ENCODE results near the gene ITPKB.

The ITPKB gene

DNA sequence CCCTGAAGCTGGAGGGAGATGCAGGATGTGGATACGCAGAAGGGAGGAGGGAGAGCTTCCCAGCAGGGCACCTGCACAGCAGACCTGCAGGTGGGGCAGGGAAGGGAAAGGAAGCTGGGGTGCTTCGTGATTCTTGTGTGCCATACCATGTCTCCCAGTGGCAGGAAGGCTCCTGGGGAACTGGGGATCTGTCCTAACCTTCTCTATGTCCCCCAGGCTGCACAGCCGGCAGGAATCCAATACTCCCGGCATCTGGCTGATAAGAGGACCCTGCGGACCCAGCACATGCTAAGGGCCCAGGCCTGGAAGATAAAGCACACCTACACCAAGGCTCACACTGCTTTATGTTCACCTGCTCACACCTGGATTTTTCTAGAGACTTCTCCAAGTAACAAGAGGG lies 79.4 kb downstream of the ITPKB start:
- H3K4me3 ChIP-seq (ENCODE audit: low read length): no peak overlapping the region
- H3K9me3 ChIP-seq (ENCODE audit: insufficient read depth, low read depth, low read length): no peaks in the 10 kb centered on the region
- peaks cover 60% of the 10 kb centered on the region for H3K4me1 ChIP-seq (ENCODE audit: insufficient read depth, low read length)
- H3K36me3 ChIP-seq (ENCODE audit: insufficient read depth, low read length): no peaks in the 10 kb centered on the region
- 93% methylated on average over 5 of the region's 5 CpGs for WGBS
- H3K27ac ChIP-seq (ENCODE audit: low read depth, low read length): no peak overlapping the region
- H3K27me3 ChIP-seq (ENCODE audit: insufficient read depth, low read length): no peaks in the 10 kb centered on the region
- no peak overlapping the region for H3K9ac ChIP-seq (ENCODE audit: low read depth, low read length)

DNA sequence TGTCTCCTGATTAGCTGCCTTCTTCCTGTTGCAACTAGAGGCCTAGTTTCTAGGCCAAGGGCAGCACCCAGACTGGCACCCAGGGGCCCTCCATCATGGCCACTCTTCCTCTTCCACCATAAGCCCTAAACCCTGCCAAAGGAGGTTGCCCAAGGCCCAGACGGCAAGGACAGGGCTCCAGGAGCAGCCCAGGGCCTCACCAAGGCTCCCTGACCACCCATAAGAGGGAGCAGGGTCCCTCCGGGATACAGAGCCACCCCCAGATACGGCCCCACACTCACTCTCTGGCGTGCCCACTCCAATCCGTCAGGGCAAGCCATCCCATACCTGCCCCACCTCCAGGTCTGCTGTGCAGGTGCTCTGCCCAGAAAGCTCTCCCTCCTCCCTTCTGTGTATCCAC lies 79.9 kb downstream of the ITPKB start:
- H3K4me1 ChIP-seq (ENCODE audit: insufficient read depth, low read length): peaks cover 65% of the 10 kb centered on the region
- no peaks in the 10 kb centered on the region for H3K36me3 ChIP-seq (ENCODE audit: insufficient read depth, low read length)
- H3K9me3 ChIP-seq (ENCODE audit: insufficient read depth, low read depth, low read length): no peaks in the 10 kb centered on the region
- H3K9ac ChIP-seq (ENCODE audit: low read depth, low read length): no peak overlapping the region
- 93% methylated on average over 5 of the region's 5 CpGs for WGBS
- no peaks in the 10 kb centered on the region for H3K27me3 ChIP-seq (ENCODE audit: insufficient read depth, low read length)
- H3K4me3 ChIP-seq (ENCODE audit: low read length): no peak overlapping the region
- no peak overlapping the region for H3K27ac ChIP-seq (ENCODE audit: low read depth, low read length)

DNA sequence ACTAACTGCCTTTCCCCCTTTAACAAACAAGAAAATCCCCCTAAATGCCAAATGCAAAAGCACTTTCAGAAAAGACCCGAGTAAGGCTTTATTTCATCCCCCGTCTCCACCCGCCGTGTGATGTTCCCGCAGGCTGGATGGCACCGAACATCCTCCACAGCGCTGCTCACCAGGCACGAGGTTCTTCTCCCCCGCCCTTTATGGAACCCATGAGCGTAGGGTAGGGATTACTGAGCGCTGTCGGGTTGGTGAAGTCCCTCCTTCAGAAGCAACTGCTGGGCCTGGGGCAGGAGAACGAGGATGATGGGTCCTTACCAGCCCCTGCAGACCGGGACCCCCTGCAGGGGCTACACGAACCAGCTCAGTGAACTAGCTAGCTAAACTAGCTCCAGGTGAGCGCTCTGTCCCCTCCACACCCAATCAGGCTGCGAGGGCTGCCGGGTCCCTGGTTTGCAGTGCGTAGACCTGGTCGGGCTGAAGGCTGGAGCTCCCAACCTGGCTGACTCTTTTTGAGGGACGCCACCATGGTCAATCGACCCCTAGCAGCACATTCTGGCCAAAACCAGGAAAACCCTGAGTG lies 80.4 kb downstream of the ITPKB start:
- Histone ChIP-seq H3K4me3 (ENCODE audit: low read length) (no peak overlapping the region), H3K27me3 (ENCODE audit: insufficient read depth, low read length) (no peaks in the 10 kb centered on the region), H3K4me1 (ENCODE audit: insufficient read depth, low read length) (peaks cover 69% of the 10 kb centered on the region), H3K36me3 (ENCODE audit: insufficient read depth, low read length) (no peaks in the 10 kb centered on the region), H3K27ac (ENCODE audit: low read depth, low read length) (no peak overlapping the region), H3K9me3 (ENCODE audit: insufficient read depth, low read depth, low read length) (no peaks in the 10 kb centered on the region), H3K9ac (ENCODE audit: low read depth, low read length) (no peak overlapping the region)
- WGBS: 91% methylated on average over 22 of the region's 22 CpGs

DNA sequence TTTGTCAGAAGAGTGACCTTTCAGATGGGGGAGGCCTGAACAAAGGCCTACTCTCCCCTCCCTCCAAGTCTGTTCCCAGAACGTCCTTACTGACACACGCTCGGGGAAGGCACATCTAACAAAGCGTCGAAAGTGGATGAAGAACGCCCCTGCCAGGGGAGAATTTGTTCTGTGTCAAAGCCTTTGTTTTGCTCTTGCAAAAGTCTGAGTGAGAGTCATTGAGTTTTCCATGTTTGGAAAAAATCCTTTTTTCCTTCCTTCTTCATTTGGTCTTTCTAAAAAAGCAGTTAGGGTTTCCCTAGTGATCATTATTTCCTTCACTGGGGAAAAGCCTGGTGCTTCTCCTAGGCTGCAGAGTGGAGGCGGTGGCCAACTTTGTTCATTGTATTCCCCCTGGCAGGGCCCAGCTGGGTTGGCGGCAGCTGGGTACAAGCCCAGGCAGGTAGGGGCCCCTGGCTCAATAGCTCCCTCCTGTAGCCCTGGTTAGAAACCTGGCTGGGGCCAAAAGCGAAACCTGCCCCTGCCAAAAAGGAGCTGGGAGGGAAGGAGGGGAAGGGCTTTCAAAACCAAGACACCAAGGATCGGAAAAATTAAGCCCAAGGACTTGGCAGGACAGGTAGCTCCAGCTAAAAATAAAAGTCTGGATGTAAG lies 81.1 kb downstream of the ITPKB start:
- no peaks in the 10 kb centered on the region for H3K9me3 ChIP-seq (ENCODE audit: insufficient read depth, low read depth, low read length)
- no peak overlapping the region for H3K4me3 ChIP-seq (ENCODE audit: low read length)
- H3K9ac ChIP-seq (ENCODE audit: low read depth, low read length): no peak overlapping the region
- no peaks in the 10 kb centered on the region for H3K36me3 ChIP-seq (ENCODE audit: insufficient read depth, low read length)
- WGBS: 81% methylated on average over 10 of the region's 10 CpGs
- H3K4me1 ChIP-seq (ENCODE audit: insufficient read depth, low read length): peaks cover 73% of the 10 kb centered on the region
- H3K27me3 ChIP-seq (ENCODE audit: insufficient read depth, low read length): no peaks in the 10 kb centered on the region
- no peak overlapping the region for H3K27ac ChIP-seq (ENCODE audit: low read depth, low read length)

DNA sequence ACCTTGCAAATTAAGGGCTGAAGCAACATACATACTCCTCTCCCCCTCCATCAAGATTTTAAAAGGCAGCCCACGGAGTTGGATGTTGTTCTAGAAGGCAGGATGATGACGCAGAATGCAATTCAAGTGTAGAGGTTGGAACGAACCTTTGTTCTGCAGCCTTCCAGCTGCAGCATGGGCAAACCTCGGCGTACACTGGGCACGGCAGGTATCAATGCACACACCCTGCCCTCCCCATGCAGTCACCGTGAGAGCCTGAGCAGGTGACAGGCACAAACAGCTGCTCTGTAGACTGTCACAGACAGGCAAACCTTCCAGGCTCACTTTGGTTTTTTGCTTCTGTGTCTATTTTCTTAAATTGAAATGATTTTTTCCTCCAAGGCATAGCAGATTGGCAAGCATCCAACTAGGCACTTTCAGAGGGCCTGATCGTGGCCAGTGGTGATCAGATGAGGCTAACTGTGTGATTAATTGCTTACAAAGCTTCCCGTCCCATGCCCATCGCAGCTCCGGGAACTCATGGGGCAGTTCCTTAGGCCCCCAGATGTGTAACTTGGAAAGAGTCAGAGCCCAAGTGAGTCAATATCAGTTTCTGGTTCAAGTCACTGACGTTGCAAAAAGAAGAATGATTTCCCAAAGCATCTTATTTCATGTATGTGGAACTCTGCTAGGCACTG lies 82.3 kb downstream of the ITPKB start:
- Histone ChIP-seq H3K4me3 (ENCODE audit: low read length) (no peak overlapping the region), H3K4me1 (ENCODE audit: insufficient read depth, low read length) (peaks cover 61% of the 10 kb centered on the region), H3K27ac (ENCODE audit: low read depth, low read length) (no peak overlapping the region), H3K9ac (ENCODE audit: low read depth, low read length) (no peak overlapping the region), H3K27me3 (ENCODE audit: insufficient read depth, low read length) (no peaks in the 10 kb centered on the region), H3K9me3 (ENCODE audit: insufficient read depth, low read depth, low read length) (no peaks in the 10 kb centered on the region), H3K36me3 (ENCODE audit: insufficient read depth, low read length) (no peaks in the 10 kb centered on the region)
- WGBS: 83% methylated on average over 12 of the region's 12 CpGs

DNA sequence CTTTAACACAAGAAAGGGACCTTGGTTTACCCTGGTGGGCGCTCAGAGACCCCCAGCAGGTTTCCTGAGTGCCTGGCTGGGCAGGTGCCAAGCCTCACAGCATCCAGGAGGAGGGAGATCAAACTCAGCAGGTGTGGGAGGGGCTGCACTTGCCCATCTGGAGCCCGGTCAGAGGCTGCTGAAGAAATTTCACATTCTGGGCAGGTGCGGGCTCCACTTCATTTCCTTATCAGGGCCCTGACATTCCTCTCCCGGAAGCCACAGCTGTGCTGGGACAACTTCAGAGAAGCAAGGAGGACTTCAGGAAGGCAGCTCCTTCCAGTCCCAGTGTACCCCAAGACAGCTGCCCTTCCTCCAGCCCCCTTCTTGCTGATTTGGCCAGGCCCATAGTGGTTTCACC lies 82.9 kb downstream of the ITPKB start:
- H3K36me3 ChIP-seq (ENCODE audit: insufficient read depth, low read length): no peaks in the 10 kb centered on the region
- no peak overlapping the region for H3K9ac ChIP-seq (ENCODE audit: low read depth, low read length)
- peak overlapping the region; percentile 57; the same call in 1 of the 2 replicates for H3K27ac ChIP-seq (ENCODE audit: low read depth, low read length)
- no peaks in the 10 kb centered on the region for H3K9me3 ChIP-seq (ENCODE audit: insufficient read depth, low read depth, low read length)
- peaks cover 58% of the 10 kb centered on the region for H3K4me1 ChIP-seq (ENCODE audit: insufficient read depth, low read length)
- H3K27me3 ChIP-seq (ENCODE audit: insufficient read depth, low read length): no peaks in the 10 kb centered on the region
- H3K4me3 ChIP-seq (ENCODE audit: low read length): no peak overlapping the region
- 56% methylated on average over 4 of the region's 4 CpGs for WGBS

DNA sequence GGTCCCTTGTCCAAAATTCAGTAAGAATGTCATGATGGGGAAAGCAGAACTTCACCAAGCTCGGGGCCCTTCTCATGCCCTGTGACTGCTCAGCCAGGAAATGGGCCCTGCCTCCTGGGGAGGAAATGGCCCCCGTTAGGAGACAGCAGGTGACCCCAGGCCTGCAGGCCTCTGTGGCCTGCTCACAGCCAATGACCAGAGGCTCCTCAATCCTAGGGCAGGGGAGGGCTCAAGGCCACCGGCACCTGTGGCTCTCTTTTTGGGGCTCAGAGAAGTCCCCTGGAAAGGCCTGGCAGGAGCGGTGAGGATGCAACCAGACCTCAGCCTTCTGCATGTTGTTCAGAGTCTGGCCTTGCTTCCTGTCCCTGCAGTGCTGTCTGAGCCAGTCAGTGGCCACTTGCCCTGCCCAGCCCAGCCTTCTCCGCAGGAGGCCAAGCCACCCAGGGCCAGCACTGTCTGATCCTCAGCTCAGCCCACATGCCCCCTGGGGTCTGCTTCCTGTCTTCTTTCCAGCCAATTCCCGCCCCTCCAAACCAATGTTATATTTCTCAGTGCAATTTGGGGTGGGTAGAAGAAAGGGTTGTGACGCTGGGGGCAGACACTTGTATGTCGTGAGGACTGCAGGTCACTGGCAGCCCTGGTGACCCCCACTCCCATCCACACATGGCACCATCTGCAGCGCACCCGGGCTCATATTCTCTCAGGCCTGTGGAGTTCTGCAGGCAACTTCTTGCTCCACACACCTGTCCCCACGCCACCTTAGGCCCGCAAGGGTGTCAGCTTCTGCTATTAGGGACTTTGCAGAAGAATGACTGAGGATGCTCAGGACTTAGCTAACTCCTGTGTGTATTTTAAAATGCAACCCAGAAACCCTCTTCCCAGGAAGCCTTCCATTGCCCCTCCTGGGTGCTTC lies 83.6 kb downstream of the ITPKB start:
- 61% methylated on average over 10 of the region's 12 CpGs for WGBS
- no peaks in the 10 kb centered on the region for H3K9me3 ChIP-seq (ENCODE audit: insufficient read depth, low read depth, low read length)
- no peak overlapping the region for H3K4me3 ChIP-seq (ENCODE audit: low read length)
- peak overlapping the region; percentile 58; the same call in 1 of the 2 replicates for H3K27ac ChIP-seq (ENCODE audit: low read depth, low read length)
- no peaks in the 10 kb centered on the region for H3K36me3 ChIP-seq (ENCODE audit: insufficient read depth, low read length)
- H3K4me1 ChIP-seq (ENCODE audit: insufficient read depth, low read length): peaks cover 54% of the 10 kb centered on the region
- no peak overlapping the region for H3K9ac ChIP-seq (ENCODE audit: low read depth, low read length)
- H3K27me3 ChIP-seq (ENCODE audit: insufficient read depth, low read length): no peaks in the 10 kb centered on the region

DNA sequence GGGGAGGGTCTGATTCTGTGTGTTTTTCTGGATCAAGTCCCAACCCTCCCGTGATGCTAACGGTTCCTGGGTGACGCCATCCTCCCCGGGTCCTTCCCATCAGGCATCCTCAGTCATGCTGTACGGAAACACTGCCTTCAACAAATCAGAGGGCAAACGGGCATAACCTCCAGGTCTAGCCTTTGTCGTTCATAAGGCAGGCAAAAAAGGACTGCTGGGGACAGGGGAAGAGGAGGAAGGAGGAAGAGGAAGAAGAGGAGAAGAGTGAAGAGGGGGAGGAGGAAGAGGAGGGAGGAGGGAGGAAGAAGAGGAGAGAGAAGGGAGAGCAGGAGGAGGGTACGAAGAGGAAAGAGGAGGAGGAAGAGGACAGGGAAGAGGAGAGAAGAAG lies 84.4 kb downstream of the ITPKB start:
- Histone ChIP-seq H3K4me1 (ENCODE audit: insufficient read depth, low read length) (peaks cover 58% of the 10 kb centered on the region), H3K4me3 (ENCODE audit: low read length) (no peak overlapping the region), H3K27me3 (ENCODE audit: insufficient read depth, low read length) (no peaks in the 10 kb centered on the region), H3K9me3 (ENCODE audit: insufficient read depth, low read depth, low read length) (no peaks in the 10 kb centered on the region), H3K9ac (ENCODE audit: low read depth, low read length) (peak overlapping the region; percentile 58; the same call in 1 of the 2 replicates), H3K27ac (ENCODE audit: low read depth, low read length) (peak overlapping the region; percentile 97), H3K36me3 (ENCODE audit: insufficient read depth, low read length) (no peaks in the 10 kb centered on the region)
- 81% methylated on average over 8 of the region's 8 CpGs for WGBS

DNA sequence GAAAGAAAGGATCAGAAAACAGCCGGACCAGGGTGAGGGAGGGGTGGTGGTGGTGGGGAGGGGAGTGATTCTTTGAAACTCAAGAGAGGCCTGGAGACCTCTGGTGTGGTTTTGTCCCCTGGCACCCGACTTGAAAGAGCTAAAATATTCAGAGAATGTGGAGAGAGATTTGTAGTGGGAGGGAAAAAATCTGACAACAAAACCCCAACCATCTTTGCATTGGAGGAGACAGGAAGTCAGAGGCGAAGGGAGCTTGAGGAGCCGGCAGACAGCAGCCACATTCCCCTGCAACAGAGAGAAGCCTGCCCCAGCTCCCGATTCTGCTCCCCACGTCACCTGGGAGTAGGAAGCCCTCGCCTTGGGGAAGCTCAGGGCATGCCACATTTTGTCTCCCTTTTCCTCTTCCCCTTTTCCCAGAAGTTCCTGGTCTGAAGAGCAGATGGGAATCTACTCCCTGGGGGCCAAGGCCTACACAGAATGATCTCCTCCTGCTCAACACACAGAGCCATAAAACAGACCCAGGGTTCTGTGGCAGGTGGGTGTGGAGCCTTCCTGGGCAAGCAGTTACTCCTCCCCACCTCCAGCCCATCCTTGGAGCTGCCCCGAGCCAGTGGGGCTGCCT lies 84.9 kb downstream of the ITPKB start:
- no peak overlapping the region for H3K4me3 ChIP-seq (ENCODE audit: low read length)
- peaks cover 58% of the 10 kb centered on the region for H3K4me1 ChIP-seq (ENCODE audit: insufficient read depth, low read length)
- H3K9ac ChIP-seq (ENCODE audit: low read depth, low read length): peak overlapping the region; percentile 58; the same call in 1 of the 2 replicates
- no peaks in the 10 kb centered on the region for H3K36me3 ChIP-seq (ENCODE audit: insufficient read depth, low read length)
- H3K27ac ChIP-seq (ENCODE audit: low read depth, low read length): peak overlapping the region; percentile 97
- no peaks in the 10 kb centered on the region for H3K9me3 ChIP-seq (ENCODE audit: insufficient read depth, low read depth, low read length)
- 29% methylated on average over 8 of the region's 8 CpGs for WGBS
- no peaks in the 10 kb centered on the region for H3K27me3 ChIP-seq (ENCODE audit: insufficient read depth, low read length)

DNA sequence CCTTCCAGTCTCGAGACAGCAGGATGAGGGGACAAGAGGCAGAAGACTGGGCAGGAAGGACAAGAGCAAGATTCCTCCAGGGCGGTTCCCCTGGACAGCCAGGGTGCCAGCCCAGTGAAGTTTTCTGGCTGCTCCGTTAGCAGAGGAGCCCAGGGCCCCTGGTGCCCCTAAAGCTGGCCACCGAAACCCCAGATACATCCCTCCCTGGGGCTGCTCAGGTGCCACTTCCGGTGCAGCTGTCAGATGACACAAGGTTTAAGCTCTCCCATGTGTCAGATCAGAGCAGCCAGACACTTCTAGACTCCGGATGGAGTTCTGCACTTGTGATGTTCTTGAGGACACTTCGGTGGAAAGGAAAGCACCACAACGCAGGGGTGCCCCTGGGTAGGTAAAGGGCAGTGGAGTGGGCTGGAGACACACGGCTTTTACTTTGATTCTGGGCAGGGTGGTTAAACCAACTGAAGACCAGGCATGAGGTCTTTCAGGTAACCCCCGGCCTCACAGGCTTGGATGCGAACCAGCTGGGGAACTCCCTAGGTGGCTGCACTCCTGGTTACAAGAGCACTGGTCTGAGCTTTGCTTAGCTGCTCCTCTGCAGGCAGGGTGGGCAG lies 85.7 kb downstream of the ITPKB start:
- peak overlapping the region; percentile 75 for H3K27ac ChIP-seq (ENCODE audit: low read depth, low read length)

More for the DNA sequence above, 85.7 kb downstream of the ITPKB start:
- Histone ChIP-seq H3K27me3 (ENCODE audit: insufficient read depth, low read length) (no peaks in the 10 kb centered on the region), H3K36me3 (ENCODE audit: insufficient read depth, low read length) (no peaks in the 10 kb centered on the region), H3K9ac (ENCODE audit: low read depth, low read length) (peak overlapping the region; percentile 2; the same call in 1 of the 2 replicates), H3K9me3 (ENCODE audit: insufficient read depth, low read depth, low read length) (no peaks in the 10 kb centered on the region), H3K4me1 (ENCODE audit: insufficient read depth, low read length) (peaks cover 58% of the 10 kb centered on the region), H3K4me3 (ENCODE audit: low read length) (no peak overlapping the region)
- 80% methylated on average over 11 of the region's 11 CpGs for WGBS
